T-cell (primary cell): ENCODE data around the gene TEAD3. TPM values are rescaled to one million over a fixed set of nuclear protein-coding genes. Genes with fewer than 3 reads are reported as not detected.
A peak's percentile ranks its signal among the peaks of the same experiment; 100 is the strongest.
"Not testable (repeated sequence)": the region's sequence is repeated elsewhere in the genome, so short reads cannot be mapped to it uniquely, and the experiment has no call there.

Experiments used
- ATAC-seq, 4 experiments: fragments of 200-7000 bp in 3 of 4; fragments of 150-1000 bp in 1 of 4; cut with Tn5 transposase; replicated peaks in 1 of 4; 1 replicate in 3 of 4; 2 replicates in 1 of 4; pipeline ENCODE4 v1.10.0; 2021; ENCODE audit warnings: moderate library complexity in 3 of 4, mild to moderate bottlenecking in 2 of 4, moderate number of reproducible peaks in 1 of 4
- CTCF ChIA-PET, 2 donors: fragments of 300-600 bp; sonication (Branson Sonifier 250); formaldehyde crosslinking; loops; one replicate each; lab custom pipeline; 2022; ENCODE audit warnings: antibody characterized with exemption in 2 of 2; lab: Charles Lee
- POLR2A ChIA-PET, 2 donors: fragments of 300-600 bp; sonication (Branson Sonifier 250); formaldehyde crosslinking; loops; one replicate each; lab custom pipeline; 2022; ENCODE audit warnings: antibody characterized with exemption in 2 of 2; lab: Charles Lee
- DNase-seq, 35 experiments: peaks; one replicate each; pipeline versions ENCODE4 v3.0.0 to v3.0.0-alpha.2; 2013 to 2023
- H3K27ac ChIP-seq: one replicate; pipeline ENCODE4 v1.5.1; 2013; ENCODE audit warnings: low read length
- H3K27me3 ChIP-seq, 2 experiments: replicated peaks in 1 of 2; 1 replicate in 1 of 2; 2 replicates in 1 of 2; pipeline versions ENCODE4 v1.6.1 to v1.7.0; 2013; ENCODE audit warnings: low read length in 1 of 2, mixed read lengths in 1 of 2; ENCODE audit not compliant: control insufficient read depth in 2 of 2, insufficient read depth in 2 of 2; ENCODE audit errors: extremely low read depth in 1 of 2
- H3K36me3 ChIP-seq, 2 donors: 1 replicate in 1 of 2; 2 replicates in 1 of 2; pipeline versions ENCODE4 v1.6.1 to v1.7.0; 2013; ENCODE audit warnings: low read length in 1 of 2; ENCODE audit not compliant: control insufficient read depth in 2 of 2, insufficient read depth in 1 of 2; ENCODE audit errors: extremely low read depth in 1 of 2
- H3K4me1 ChIP-seq, 2 experiments: 1 replicate in 1 of 2; 2 replicates in 1 of 2; pipeline versions ENCODE4 v1.6.1 to v1.7.0; 2013; ENCODE audit warnings: low read length in 2 of 2, mixed read lengths in 1 of 2; ENCODE audit not compliant: insufficient read depth in 2 of 2, control insufficient read depth in 1 of 2; ENCODE audit errors: extremely low read depth in 1 of 2
- H3K4me3 ChIP-seq, 2 donors: 1 replicate in 1 of 2; 2 replicates in 1 of 2; pipeline versions ENCODE4 v1.5.1 to v1.7.0; 2013; ENCODE audit warnings: mild to moderate bottlenecking in 2 of 2, low read length in 1 of 2, moderate library complexity in 1 of 2; ENCODE audit not compliant: control insufficient read depth in 1 of 2; ENCODE audit errors: extremely low read depth in 1 of 2
- H3K9me3 ChIP-seq: 2 replicates; pipeline ENCODE4 v1.7.0; 2013
- H3K27ac Mint-ChIP-seq, 2 donors: one replicate each; pipeline ENCODE4 v1.8.0; 2020 to 2021; ENCODE audit warnings: mild to moderate bottlenecking in 2 of 2, mixed read lengths in 2 of 2
- H3K27me3 Mint-ChIP-seq, 2 donors: one replicate each; pipeline ENCODE4 v1.8.0; 2021 to 2022; ENCODE audit warnings: mixed read lengths in 2 of 2
- H3K36me3 Mint-ChIP-seq: one replicate; pipeline ENCODE4 v1.8.0; 2021; ENCODE audit warnings: mixed read lengths
- H3K4me1 Mint-ChIP-seq, 3 donors: one replicate each; pipeline ENCODE4 v1.8.0; 2020 to 2022; ENCODE audit warnings: mixed read lengths in 3 of 3, mild to moderate bottlenecking in 1 of 3
- H3K4me3 Mint-ChIP-seq, 3 donors: one replicate each; pipeline ENCODE4 v1.8.0; 2020 to 2022; ENCODE audit warnings: mild to moderate bottlenecking in 3 of 3, mixed read lengths in 3 of 3, moderate library complexity in 3 of 3
- H3K9me3 Mint-ChIP-seq, 3 donors: one replicate each; pipeline ENCODE4 v1.8.0; 2020 to 2022; ENCODE audit warnings: mixed read lengths in 3 of 3
- WGBS: methylation state at CpG from one replicate; pipeline ENCODE4 v1.1.5; 2013; ENCODE audit warnings: missing lambda C conversion rate; ENCODE audit not compliant: insufficient coverage; 5-methylcytosine and 5-hydroxymethylcytosine counted together
- total RNA-seq, 35 experiments: library from RNA in 6 of 35; stranded (reverse) in 6 of 35; fragments of 120-200 nt in 1 of 35; gene quantifications; one replicate each; pipeline versions ENCODE4 v1.2.1 to v1.2.4 and lab custom pipeline; 2013 to 2026

The TEAD3 gene
- total RNA-seq, 5 donors from 2014 or later (not counting 1 experiment from before 2014, with no cell fraction given), result 0.26 to 0.53 (median 0.41) TPM; not detected in 2

- H3K27ac ChIP-seq, H3K9me3 Mint-ChIP-seq, ATAC-seq, CTCF ChIA-PET, H3K27me3 Mint-ChIP-seq, DNase-seq, H3K4me3 Mint-ChIP-seq, H3K4me3 ChIP-seq, H3K9me3 ChIP-seq, H3K27ac Mint-ChIP-seq, H3K36me3 Mint-ChIP-seq, H3K36me3 ChIP-seq: not testable (repeated sequence)
- POLR2A ChIA-PET, result interaction anchor here in 1 of 2 donors (0.6 kb wide), 1 partner anchor 1128 kb away, joined by 10 read pairs; no protein-coding TSS in a partner anchor
- H3K4me1 Mint-ChIP-seq, result peaks cover 7 to 12% (median 12%) of the 10 kb centered on the region in 3 donors
- peaks cover 0 to 10% of the 10 kb centered on the region in 2 experiments for H3K27me3 ChIP-seq
- WGBS, result 95% methylated on average over 3 of the region's 7 CpGs
- H3K4me1 ChIP-seq, result peaks cover 3 to 22% of the 10 kb centered on the region in 2 experiments
Observed at GRCh38 chr6:35517978-35518377, 21.1 kb upstream of the TEAD3 start.

DNA sequence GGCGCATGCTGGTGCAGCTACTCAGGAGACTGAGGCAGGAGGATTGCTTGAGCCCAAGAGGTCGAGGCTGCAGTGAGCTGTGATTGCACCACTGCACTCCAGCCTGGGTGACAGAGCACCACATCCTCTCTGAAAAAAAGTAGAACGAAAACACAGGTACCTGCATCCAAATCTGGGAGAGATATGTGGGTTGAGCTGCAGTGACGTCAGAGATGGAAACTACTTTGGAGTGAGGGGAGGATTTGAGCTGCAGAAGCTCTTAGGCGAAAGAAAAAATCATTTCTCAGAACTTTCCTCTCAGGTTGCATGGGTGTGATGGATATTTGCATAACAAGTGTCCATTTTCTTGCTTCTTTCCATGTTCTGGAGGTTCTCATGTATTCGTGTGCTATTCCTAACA, 19.8 kb upstream of the TEAD3 start:
- DNase-seq (no peak), ATAC-seq (no peak)
- H3K9me3 ChIP-seq, result no peaks in the 10 kb centered on the region
- Mint-ChIP-seq H3K27me3 (peaks cover 0 to 11% of the 10 kb centered on the region in 2 donors), H3K4me1 (no peaks in the 10 kb centered on the region), H3K27ac (no peak overlapping the region), H3K36me3 (no peaks in the 10 kb centered on the region), H3K9me3 (no peaks in the 10 kb centered on the region), H3K4me3 (no peak overlapping the region)
- H3K27ac ChIP-seq, result no peak overlapping the region
- peaks cover 0 to 16% of the 10 kb centered on the region in 2 experiments for H3K4me1 ChIP-seq
- CTCF ChIA-PET, result interaction anchor here in 1 of 2 donors (0.7 kb wide), 1 partner anchor 45 kb away, joined by 3 read pairs; no protein-coding TSS in a partner anchor
- no peak overlapping the region for H3K4me3 ChIP-seq
- WGBS, result 0% methylated on average over 1 of the region's 6 CpGs
- peaks cover 0 to 22% of the 10 kb centered on the region in 2 experiments for H3K27me3 ChIP-seq
- no peaks in the 10 kb centered on the region for H3K36me3 ChIP-seq
- POLR2A ChIA-PET, result no interaction called here

DNA sequence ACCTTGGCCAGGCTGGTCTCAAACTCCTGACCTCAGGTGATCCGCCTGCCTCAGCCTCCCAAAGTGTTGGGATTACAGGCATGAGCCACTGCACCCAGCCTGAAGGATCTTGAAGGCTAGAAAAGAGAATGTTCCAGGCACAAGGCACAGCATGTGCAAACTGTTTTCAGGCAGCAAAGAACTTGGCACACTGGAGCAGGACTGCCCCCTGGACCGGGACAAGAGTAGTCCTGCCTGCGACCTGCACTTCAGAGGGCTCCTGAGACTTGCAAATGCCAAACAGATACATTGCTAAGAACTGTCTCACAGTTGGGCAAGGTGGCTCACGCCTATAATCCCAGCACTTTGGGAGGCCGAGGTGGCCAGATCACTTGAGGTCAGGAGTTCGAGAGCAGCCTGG, 19.1 kb upstream of the TEAD3 start:
- WGBS, result 79% methylated on average over 6 of the region's 6 CpGs

DNA sequence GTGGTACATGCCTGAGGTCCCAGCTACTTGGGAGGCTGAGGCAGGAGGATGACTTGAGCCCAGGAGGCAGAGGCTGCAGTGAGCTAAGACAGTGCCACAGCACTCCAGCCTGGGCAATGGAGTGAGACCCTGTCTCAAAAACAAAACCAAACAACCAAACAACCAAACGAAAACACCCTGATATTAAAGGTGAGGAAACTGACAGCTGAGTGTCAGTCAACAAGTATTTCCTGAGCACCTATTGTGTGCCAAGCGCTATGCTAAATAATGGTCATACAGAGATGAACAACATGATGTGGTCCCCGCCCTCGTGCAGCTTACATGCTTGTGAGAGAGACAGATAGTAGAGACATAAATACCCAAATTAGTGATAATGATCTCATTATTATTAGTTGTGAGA, 17.7 kb upstream of the TEAD3 start:
- ATAC-seq (no peak), DNase-seq (no peak)
- Histone ChIP-seq H3K27me3 (peaks cover 2 to 34% of the 10 kb centered on the region in 2 experiments), H3K27ac (no peak overlapping the region), H3K4me1 (peaks cover 2 to 16% of the 10 kb centered on the region in 2 experiments), H3K36me3 (no peaks in the 10 kb centered on the region), H3K9me3 (no peaks in the 10 kb centered on the region), H3K4me3 (no peak overlapping the region)
- POLR2A ChIA-PET, result interaction anchor here (0.6 kb wide), 3 partner anchors 103 to 257 kb away, joined by 3 read pairs; no protein-coding TSS in a partner anchor
- H3K27ac Mint-ChIP-seq, result no peak overlapping the region
- H3K27me3 Mint-ChIP-seq, result peaks cover 6 to 27% of the 10 kb centered on the region in 2 donors
- H3K4me1 Mint-ChIP-seq, result peaks cover 0 to 5% (median 2%) of the 10 kb centered on the region in 3 donors
- H3K9me3 Mint-ChIP-seq, result no peaks in the 10 kb centered on the region
- no peak overlapping the region for H3K4me3 Mint-ChIP-seq
- WGBS, result no CpG with 5 or more reads among the region's 4 CpGs
- H3K36me3 Mint-ChIP-seq, result no peaks in the 10 kb centered on the region
- CTCF ChIA-PET, result interaction anchor here in 1 of 2 donors (0.6 kb wide), 1 partner anchor 13 kb away, joined by 3 read pairs; no protein-coding TSS in a partner anchor

More for the DNA sequence above, 19.1 kb upstream of the TEAD3 start:
- POLR2A ChIA-PET, H3K9me3 Mint-ChIP-seq, H3K27ac Mint-ChIP-seq, DNase-seq, ATAC-seq, H3K4me3 Mint-ChIP-seq, H3K4me3 ChIP-seq, H3K36me3 ChIP-seq, H3K27ac ChIP-seq, H3K4me1 Mint-ChIP-seq, H3K36me3 Mint-ChIP-seq, H3K9me3 ChIP-seq: not testable (repeated sequence)
- CTCF ChIA-PET, result interaction anchor here in 1 of 2 donors (0.8 kb wide), 1 partner anchor 36 kb away, joined by 3 read pairs; no protein-coding TSS in a partner anchor
- peaks cover 2 to 24% of the 10 kb centered on the region in 2 experiments for H3K27me3 ChIP-seq
- H3K27me3 Mint-ChIP-seq, result peaks cover 4 to 17% of the 10 kb centered on the region in 2 donors
- H3K4me1 ChIP-seq, result peaks cover 2 to 16% of the 10 kb centered on the region in 2 experiments

- Mint-ChIP-seq H3K9me3 (no peaks in the 10 kb centered on the region), H3K27me3 (peaks cover 6 to 29% of the 10 kb centered on the region in 2 donors), H3K36me3 (no peaks in the 10 kb centered on the region), H3K27ac (no peak within 1 kb of the TSS), H3K4me1 (peaks cover 0 to 5% (median 2%) of the 10 kb centered on the region in 3 donors), H3K4me3 (peak within 1 kb of the TSS in 2 of 3 donors; percentile 25 to 61)
- Histone ChIP-seq H3K27ac (no peak within 1 kb of the TSS), H3K9me3 (no peaks in the 10 kb centered on the region), H3K27me3 (peaks cover 2 to 39% of the 10 kb centered on the region in 2 experiments), H3K4me3 (peak within 1 kb of the TSS in 1 of 2 donors; percentile 17), H3K4me1 (peaks cover 2 to 16% of the 10 kb centered on the region in 2 experiments), H3K36me3 (no peaks in the 10 kb centered on the region)
- 88% methylated on average over 4 of the region's 10 CpGs for WGBS
- ATAC-seq (no peak), DNase-seq (no peak)
- CTCF ChIA-PET, result no interaction called here
- POLR2A ChIA-PET, result no interaction called here
Observed at GRCh38 chr6:35512740-35513139, 15.9 kb upstream of the TEAD3 start, which contains the start of gene TULP1. TULP1 (minus strand) TSS chr6:35512896; CDS start chr6:35512858, 38 bp downstream.

DNA sequence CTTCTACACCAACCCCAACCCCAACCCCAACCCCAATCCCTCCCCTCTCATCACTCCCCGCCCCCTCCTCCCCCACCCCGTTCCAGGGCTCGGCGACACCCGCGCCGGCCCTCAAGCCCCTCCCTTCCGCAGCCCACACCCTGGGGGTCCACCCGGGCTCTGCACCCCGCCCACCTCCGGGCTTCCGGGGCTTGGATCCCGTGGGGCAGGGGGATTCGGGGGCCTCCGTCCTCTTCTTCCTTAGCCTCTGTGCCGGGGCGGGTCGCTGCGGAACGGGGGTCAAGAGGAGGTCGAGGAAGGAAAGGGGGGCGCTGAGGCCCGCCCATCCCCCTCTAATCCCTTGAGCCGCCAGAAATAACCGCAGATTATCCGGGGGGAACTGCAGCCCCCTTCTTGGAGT, 15.1 kb upstream of the TEAD3 start:
- Histone ChIP-seq H3K9me3 (no peaks in the 10 kb centered on the region), H3K27ac (no peak overlapping the region), H3K4me1 (peaks cover 2 to 16% of the 10 kb centered on the region in 2 experiments), H3K36me3 (no peaks in the 10 kb centered on the region), H3K27me3 (peaks cover 2 to 39% of the 10 kb centered on the region in 2 experiments), H3K4me3 (no peak overlapping the region)
- ChIA-PET CTCF (no interaction called here), POLR2A (no interaction called here)
- WGBS, result 0% methylated on average over 1 of the region's 26 CpGs
- DNase-seq (no peak), ATAC-seq (no peak)
- H3K4me3 Mint-ChIP-seq, result peak overlapping the region in 2 of 3 donors; percentile 25 to 61
- peaks cover 0 to 5% (median 2%) of the 10 kb centered on the region in 3 donors for H3K4me1 Mint-ChIP-seq
- H3K36me3 Mint-ChIP-seq, result no peaks in the 10 kb centered on the region
- H3K27me3 Mint-ChIP-seq, result peaks cover 6 to 29% of the 10 kb centered on the region in 2 donors
- H3K27ac Mint-ChIP-seq, result no peak overlapping the region
- H3K9me3 Mint-ChIP-seq, result no peaks in the 10 kb centered on the region
